Measurements from ENCODE around the gene PAX7.

The PAX7 gene

DNA sequence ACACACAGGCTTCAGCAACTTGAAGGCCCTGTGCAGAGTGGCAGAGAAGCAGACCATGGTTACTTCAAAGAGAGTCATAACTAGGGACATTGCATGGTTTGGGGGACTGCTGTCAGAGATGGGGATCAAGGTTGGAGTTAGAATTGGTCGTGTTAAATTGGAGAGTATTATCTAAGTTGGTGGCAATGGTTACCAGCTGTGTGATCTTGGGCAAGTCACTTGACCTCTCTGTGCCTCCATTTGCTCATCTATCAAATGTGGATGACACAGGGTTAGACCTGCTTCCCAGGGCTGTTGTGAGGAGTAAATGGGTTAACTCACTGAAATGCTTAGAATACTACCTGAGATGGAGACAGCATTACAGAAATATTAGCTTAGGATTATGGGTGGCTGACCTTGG lies 91.1 kb downstream of the PAX7 start:
- peaks cover 19% of the 10 kb centered on the region; the same call in 1 of the 2 replicates for H3K27me3 ChIP-seq (ENCODE audit: insufficient read depth, low read depth)
- H3K27ac ChIP-seq = no peak overlapping the region
- H2AFZ ChIP-seq (ENCODE audit: low read depth) = no peak overlapping the region
- H3K36me3 ChIP-seq (ENCODE audit: insufficient read depth) = no peaks in the 10 kb centered on the region
- H3K4me2 ChIP-seq = no peak overlapping the region
- no peak overlapping the region for H3K9ac ChIP-seq
- no peak for TF ChIP-seq CTCF (conservative IDR thresholded peaks at IDR 0.05; ENCODE audit: low read depth, low read length)
- no peak overlapping the region for H3K4me3 ChIP-seq (IDR thresholded peaks at IDR 0.05; ENCODE audit: insufficient read depth, low read depth, low read length)
- H3K4me1 ChIP-seq (ENCODE audit: low read depth, poor library complexity, severe bottlenecking) = no peaks in the 10 kb centered on the region
- H3K79me2 ChIP-seq (ENCODE audit: insufficient read depth, low read depth) = no peaks in the 10 kb centered on the region
- no peaks in the 10 kb centered on the region for H4K20me1 ChIP-seq (ENCODE audit: insufficient read depth)

DNA sequence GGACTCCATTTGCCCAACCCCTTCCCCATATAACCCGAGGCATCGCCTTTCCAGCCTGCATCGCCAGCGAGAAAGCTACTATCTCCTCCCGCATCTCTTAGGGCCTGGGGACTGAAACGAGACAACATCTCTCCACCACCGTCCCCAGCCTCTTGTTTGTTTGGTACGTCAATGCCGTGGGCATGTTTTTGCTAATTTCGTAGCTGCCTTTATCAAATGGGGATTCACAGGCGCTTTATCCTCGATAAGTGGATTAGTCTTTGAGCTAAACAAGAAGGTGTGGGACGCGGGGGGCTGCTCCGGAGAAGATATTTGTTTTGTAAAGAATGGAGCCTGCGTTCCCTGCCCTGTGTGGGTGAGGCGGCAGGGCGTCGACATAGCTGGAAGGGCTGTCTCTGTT lies 91.6 kb downstream of the PAX7 start:
- Histone ChIP-seq H3K27me3 (ENCODE audit: insufficient read depth, low read depth) (peaks cover 19% of the 10 kb centered on the region; the same call in 1 of the 2 replicates), H3K4me1 (ENCODE audit: low read depth, poor library complexity, severe bottlenecking) (no peaks in the 10 kb centered on the region)
- TF ChIP-seq CTCF (conservative IDR thresholded peaks at IDR 0.05; ENCODE audit: low read depth, low read length) = no peak

GRCh38 chr1:18723206-18723605 lies 92.6 kb downstream of the PAX7 start:
- Histone ChIP-seq H3K4me2 (no peak overlapping the region), H3K79me2 (ENCODE audit: insufficient read depth, low read depth) (no peaks in the 10 kb centered on the region), H2AFZ (ENCODE audit: low read depth) (no peak overlapping the region), H3K27me3 (ENCODE audit: insufficient read depth, low read depth) (peaks cover 17% of the 10 kb centered on the region; the same call in 1 of the 2 replicates), H3K36me3 (ENCODE audit: insufficient read depth) (no peaks in the 10 kb centered on the region), H3K4me1 (ENCODE audit: low read depth, poor library complexity, severe bottlenecking) (no peaks in the 10 kb centered on the region), H4K20me1 (ENCODE audit: insufficient read depth) (no peaks in the 10 kb centered on the region), H3K4me3 (IDR thresholded peaks at IDR 0.05; ENCODE audit: insufficient read depth, low read depth, low read length) (no peak overlapping the region), H3K27ac (no peak overlapping the region), H3K9ac (no peak overlapping the region)
- TF ChIP-seq CTCF (conservative IDR thresholded peaks at IDR 0.05; ENCODE audit: low read depth, low read length) = no peak

More for the DNA sequence above, 91.6 kb downstream of the PAX7 start:
- no peak overlapping the region for H3K4me3 ChIP-seq (IDR thresholded peaks at IDR 0.05; ENCODE audit: insufficient read depth, low read depth, low read length)
- no peaks in the 10 kb centered on the region for H3K79me2 ChIP-seq (ENCODE audit: insufficient read depth, low read depth)
- H3K36me3 ChIP-seq (ENCODE audit: insufficient read depth) = no peaks in the 10 kb centered on the region
- no peak overlapping the region for H3K4me2 ChIP-seq
- H2AFZ ChIP-seq (ENCODE audit: low read depth) = no peak overlapping the region
- no peaks in the 10 kb centered on the region for H4K20me1 ChIP-seq (ENCODE audit: insufficient read depth)
- H3K27ac ChIP-seq = no peak overlapping the region
- H3K9ac ChIP-seq = no peak overlapping the region

DNA sequence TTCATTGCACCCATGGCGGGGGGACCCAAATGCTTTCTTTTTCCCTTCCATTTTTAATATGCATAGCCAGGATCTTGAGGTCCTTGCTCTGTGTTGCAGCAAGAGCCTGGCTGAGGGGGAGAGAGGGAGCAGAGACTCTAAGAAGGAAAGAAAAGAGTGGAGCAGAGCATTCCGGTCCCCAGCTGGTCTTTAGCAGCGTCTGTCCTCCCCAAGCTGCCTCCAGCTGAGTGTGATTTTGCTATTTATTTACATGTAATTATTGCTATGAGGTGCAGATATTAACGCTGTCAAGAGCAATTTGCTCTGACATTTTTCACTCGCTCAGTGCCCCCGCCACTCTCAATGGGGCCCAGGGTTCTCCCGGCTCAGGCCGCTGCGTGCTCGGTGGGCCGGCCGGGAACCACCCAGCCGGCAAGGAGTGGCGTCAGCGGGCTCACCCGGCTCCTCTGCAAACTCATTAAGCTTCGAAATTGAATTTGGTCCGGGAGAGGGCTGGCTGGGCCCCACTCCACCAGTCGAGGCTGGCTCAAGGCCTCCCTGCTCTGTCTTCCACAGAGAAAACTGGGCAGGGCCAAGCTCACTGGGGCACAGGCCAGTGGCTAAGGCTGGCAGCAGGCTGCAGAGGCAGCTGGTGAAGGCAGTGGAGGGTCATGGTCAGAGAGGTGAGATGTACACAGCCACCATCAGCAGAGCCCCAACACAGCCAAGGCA lies 93.2 kb downstream of the PAX7 start:
- no peak overlapping the region for H3K27ac ChIP-seq
- no peaks in the 10 kb centered on the region for H3K79me2 ChIP-seq (ENCODE audit: insufficient read depth, low read depth)
- H3K4me1 ChIP-seq (ENCODE audit: low read depth, poor library complexity, severe bottlenecking) = no peaks in the 10 kb centered on the region
- no peak overlapping the region for H3K4me3 ChIP-seq (IDR thresholded peaks at IDR 0.05; ENCODE audit: insufficient read depth, low read depth, low read length)
- H4K20me1 ChIP-seq (ENCODE audit: insufficient read depth) = no peaks in the 10 kb centered on the region
- H3K36me3 ChIP-seq (ENCODE audit: insufficient read depth) = no peaks in the 10 kb centered on the region
- no peak overlapping the region for H3K9ac ChIP-seq
- H3K27me3 ChIP-seq (ENCODE audit: insufficient read depth, low read depth) = peaks cover 17% of the 10 kb centered on the region; the same call in 1 of the 2 replicates
- H2AFZ ChIP-seq (ENCODE audit: low read depth) = no peak overlapping the region
- no peak overlapping the region for H3K4me2 ChIP-seq
- TF ChIP-seq CTCF (conservative IDR thresholded peaks at IDR 0.05; ENCODE audit: low read depth, low read length) = no peak

All from KMS-11 (cell line).